NCI-H1694 treated with DMSO at 0.1 percent for 48 hours (cell line): Measurements from ENCODE around the gene SULT4A1.

Source experiments
- DNase-seq: peaks from one replicate; lab custom pipeline; 2025; lab: John Stamatoyannopoulos, UW

SULT4A1 gene

GRCh38 chr22:43828725-43828997 is 33.7 kb downstream of the SULT4A1 start:
- DNase-seq = peak; percentile 68

DNA sequence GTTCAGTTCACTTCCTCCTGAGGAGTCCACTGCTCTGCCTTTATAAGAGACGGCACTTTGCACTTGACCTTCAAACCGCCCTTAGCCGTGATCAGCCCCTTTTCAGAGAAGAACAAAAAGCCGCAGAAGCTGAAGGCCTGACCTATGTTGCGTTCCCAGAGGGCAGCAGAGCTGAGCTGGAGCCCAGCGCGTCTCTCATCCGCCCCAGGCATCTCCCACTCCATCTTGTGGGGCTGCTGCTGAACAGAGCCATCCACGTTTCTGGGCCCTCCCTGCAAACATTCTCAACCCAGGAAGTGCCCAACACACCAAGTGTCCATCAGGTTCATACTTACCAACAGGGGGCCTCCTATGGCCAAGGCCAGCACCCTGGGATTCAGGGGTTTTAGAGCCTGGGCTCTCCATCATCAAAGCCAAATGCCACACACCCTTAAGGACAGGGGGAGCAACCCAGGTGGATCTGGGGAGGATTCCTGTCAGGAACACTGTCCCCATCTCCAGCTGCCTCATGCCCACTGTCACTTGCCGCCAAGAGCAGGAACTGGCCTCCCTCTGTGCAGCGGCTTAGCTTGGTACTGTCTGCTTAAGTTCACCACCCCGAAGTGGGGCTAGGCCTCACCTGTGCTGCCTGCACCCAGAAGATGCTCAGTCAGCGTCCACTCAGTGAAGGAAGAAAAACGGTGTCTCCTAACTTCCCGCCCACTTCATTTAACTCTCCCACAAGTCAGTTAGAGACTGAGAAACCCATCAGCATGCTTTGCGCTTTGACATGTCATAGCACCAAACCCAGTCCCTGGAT is 34.2 kb downstream of the SULT4A1 start:
- no peak for DNase-seq

GRCh38 chr22:43827003-43827735 is 35.1 kb downstream of the SULT4A1 start:
- DNase-seq = no peak

DNA sequence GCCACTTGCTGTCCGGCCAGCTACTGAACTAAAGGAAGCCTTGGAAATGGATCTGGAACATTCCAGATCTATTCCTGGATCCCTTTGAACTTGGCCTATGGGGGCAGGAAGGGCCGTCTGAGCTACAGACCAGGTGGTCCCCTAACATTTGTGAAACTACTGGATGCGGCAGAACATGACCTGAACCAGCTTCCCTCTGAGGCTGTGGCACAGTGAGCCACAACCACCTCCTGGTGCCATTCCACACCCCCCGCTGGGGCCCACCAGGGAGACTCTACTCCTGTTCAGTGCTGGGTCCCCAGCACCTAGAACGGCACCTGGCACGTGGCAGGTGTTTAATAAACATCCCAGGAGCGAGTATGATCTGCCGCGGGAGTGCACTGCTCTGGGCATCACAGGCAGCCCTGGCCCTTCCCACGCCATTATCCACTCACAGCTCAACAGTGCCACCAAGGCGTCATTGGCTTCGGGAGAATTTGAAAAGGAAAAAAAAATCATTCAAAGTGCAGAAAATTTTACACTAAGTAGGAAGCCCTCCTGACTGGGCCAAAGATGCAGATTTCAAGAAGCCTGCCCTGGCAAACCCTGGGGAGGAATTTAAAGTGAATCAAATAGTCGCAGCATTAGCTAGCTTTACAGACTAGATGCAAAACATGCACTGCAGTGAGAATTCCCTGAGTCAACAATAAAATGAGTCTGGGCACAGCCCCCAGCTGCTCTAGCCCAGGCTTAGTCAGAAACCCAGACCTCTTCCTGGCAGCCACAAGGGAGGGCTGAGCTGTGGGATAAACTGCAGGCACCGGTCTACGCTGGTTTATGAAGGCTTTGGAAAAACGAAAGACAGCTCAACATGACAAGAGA is 35.9 kb downstream of the SULT4A1 start:
- peak; percentile 86 for DNase-seq

DNA sequence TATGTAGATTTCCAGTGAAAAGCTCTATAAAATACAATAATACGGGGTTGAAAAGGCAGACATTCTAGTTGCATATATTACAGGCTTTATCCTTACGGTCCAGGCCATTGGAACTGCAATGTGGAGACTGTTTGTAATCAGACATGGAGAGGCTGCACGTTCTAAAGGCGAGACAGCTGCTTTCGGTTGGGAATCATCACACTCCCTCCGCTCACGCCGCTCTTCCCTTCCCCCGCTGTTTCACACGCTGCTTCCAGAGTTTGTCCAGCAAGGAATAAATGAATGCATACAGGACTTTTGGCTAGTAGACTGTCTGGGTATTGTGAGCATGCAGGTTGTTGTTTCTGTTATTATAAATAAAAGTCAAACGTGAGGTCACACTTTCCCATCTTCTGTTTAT is 36.7 kb downstream of the SULT4A1 start:
- no peak for DNase-seq

GRCh38 chr22:43824724-43825420 is 37.4 kb downstream of the SULT4A1 start:
- DNase-seq = no peak

DNA sequence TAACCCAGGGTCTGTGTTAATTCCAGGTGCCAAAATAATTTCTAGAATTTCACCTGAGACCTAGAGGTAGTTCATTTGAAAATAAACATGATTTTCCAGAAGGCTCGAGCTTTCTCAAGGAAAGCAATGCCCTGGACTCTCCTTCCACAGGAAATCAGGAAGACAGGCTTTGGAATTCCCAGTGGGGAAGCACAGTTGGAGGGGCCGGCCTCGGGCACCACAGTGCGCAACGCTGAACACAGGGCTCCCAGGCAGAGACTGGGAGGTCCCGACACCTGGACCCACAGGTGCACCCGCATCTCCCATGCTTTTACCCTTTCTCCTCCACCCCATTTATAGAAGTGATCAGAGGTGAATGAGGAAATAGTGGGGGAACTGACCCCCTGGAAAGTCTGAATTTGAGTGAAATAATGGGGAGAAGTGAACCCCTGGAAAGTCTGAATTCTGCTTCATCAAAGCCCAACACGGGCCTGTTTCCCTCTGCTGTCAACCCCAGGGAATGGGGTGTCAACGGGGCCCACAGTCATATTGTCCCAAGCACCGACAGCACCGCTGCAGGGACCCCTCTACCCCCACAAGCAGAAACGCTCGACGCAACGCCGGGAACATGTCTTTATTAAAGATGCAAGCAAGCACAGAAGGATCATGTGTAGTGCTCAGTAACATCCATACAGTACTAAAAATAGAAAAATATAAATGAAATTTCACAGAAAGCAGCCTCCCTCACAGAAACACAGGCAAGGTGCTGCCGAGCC is 38.2 kb downstream of the SULT4A1 start:
- no peak for DNase-seq

- DNase-seq = no peak
Measured at GRCh38 chr22:43823353-43823908, 38.9 kb downstream of the SULT4A1 start.

GRCh38 chr22:43821606-43822425 is 40.5 kb downstream of the SULT4A1 start:
- DNase-seq = no peak

DNA sequence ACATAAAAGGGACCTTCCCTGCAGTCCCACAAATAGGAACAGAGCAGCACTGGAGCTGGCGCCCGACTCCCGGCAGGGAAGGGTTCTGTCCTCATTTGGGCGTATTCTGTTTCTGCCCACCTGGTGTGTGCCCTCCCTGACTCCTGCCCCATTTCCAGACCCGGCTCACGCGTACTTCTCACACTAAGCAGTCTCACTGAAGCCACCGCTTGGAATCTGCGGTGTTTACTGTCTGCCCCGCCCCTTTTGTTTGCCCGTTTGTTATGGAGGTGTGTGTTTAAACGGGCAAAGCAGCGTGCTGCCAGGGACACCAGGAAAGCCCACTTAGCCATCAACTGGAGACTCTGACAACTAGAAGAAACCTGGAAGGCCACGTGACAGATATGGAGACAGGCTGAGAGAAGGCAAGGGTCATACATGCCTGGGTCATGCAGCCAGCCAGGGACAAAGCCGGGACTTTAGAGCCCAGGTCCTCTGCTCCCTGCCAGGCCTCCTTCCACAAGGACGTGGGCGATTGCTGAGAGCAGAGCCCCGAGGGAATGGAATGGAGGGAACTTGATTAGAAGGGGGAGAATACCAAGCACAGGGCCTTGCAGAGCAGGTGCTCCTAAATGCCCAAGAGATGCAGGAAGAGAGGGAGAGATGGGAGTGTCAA is 41.5 kb downstream of the SULT4A1 start:
- no peak for DNase-seq

DNA sequence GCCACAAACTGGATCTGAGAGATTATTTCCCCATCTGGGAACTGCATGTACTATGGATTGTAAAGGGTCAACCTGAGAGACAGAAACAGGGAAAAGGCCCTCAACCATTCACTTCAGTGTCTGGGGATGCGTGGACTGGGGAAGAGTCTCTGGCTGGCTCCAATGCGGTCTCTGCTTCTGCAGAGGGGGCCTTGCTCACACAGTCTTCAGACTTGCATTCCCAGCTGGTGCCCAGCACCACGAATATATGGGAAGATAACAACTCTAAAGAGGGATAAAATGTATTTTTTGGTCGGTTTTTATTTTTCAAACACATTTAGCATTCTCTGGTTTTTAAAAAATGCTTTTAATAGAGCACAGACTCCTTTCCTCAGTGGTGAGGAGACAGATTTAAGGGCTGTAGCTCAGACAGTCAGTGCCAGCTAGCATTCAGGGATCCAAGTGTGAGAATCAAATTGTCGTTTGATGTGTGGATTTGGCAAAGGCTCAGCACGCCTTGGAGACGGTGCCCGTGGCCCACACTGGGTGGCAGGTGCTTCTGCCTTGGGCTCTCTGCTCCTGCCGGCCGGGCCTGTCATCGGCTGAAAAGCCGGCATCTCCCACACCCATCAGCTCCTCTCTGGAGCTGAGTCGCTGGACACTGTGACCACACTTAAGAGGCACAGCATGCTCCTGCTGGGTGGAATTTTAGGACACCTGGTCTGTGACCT is 42.2 kb downstream of the SULT4A1 start:
- DNase-seq = no peak

- no peak for DNase-seq
Measured at GRCh38 chr22:43819421-43819921, 42.8 kb downstream of the SULT4A1 start.

DNA sequence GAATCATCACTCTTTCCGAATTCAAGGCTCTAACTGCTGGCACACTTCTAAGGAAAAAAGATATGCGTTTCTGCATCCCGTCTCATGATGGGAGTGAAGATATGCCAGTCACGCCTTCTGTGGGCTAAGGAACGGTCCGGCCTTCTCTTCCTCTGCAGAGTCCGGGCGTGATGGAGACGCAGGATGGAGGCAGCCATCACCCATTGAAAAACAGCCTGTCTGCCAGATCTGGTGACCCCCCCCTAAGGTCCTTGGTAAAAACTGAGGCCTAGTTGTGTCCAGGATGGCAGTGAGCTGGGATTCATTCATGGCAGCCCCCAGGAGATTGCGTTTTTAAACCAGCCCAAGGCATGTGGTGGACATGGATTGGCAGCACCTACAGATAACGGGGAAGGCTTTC is 43.3 kb downstream of the SULT4A1 start:
- no peak for DNase-seq

DNA sequence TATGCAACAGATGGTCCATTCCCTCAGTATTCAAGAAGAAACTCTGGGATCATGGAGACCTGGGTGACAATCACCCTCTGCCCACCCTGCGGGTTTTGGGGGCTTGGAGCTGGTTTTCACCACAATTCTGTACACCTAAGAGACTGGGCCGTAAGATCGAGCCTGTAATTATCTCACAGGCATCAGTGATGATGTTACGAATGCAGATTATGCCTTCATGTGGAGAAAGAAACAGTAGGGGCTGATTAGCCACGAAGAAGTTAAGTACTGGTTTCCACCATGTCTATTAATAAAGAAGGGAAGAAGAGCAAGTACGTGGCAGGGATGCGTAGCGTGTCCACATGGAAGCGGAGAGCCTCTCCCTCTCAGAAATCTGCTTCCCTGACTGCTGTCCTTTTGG is 44.9 kb downstream of the SULT4A1 start:
- DNase-seq = no peak

GRCh38 chr22:43814264-43814663 is 48.0 kb downstream of the SULT4A1 start:
- DNase-seq = no peak

DNA sequence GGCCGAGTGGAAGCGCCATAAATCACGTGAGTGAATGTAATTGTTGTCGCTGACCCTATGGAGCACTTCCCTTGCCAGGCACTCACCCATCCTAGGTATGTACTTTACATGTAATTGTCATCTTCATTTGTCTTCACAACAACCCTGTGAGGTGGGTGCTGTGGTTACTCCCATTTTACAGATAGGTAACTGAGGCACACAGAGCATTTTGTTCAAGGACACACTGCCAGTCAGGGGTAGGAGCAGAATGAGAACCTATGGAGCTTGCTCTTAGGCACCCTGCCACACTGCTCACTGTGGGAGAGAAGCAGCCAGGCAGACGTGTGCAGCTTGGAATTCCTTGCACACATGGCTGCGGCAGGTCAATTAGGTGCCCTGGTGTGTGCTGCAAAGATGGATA is 49.4 kb downstream of the SULT4A1 start:
- DNase-seq = no peak

- peak; percentile 87 for DNase-seq
Measured at GRCh38 chr22:43812149-43812842, 50.0 kb downstream of the SULT4A1 start, which contains the start of gene EFCAB6. Gene EFCAB6 (minus strand): TSS chr22:43812305. CDS start chr22:43782318, 29,987 bp downstream.

- DNase-seq = no peak
Measured at GRCh38 chr22:43811777-43812148, 50.5 kb downstream of the SULT4A1 start.
